NCI-H345 treated with DMSO at 0.1 percent for 48 hours (cell line): ENCODE results near the gene ATG7.

ENCODE experiments used
- DNase-seq: peaks from one replicate; lab custom pipeline; 2025; ENCODE audit not compliant: unreplicated experiment; lab: John Stamatoyannopoulos, UW

ATG7 gene, protein sequence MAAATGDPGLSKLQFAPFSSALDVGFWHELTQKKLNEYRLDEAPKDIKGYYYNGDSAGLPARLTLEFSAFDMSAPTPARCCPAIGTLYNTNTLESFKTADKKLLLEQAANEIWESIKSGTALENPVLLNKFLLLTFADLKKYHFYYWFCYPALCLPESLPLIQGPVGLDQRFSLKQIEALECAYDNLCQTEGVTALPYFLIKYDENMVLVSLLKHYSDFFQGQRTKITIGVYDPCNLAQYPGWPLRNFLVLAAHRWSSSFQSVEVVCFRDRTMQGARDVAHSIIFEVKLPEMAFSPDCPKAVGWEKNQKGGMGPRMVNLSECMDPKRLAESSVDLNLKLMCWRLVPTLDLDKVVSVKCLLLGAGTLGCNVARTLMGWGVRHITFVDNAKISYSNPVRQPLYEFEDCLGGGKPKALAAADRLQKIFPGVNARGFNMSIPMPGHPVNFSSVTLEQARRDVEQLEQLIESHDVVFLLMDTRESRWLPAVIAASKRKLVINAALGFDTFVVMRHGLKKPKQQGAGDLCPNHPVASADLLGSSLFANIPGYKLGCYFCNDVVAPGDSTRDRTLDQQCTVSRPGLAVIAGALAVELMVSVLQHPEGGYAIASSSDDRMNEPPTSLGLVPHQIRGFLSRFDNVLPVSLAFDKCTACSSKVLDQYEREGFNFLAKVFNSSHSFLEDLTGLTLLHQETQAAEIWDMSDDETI

DNA sequence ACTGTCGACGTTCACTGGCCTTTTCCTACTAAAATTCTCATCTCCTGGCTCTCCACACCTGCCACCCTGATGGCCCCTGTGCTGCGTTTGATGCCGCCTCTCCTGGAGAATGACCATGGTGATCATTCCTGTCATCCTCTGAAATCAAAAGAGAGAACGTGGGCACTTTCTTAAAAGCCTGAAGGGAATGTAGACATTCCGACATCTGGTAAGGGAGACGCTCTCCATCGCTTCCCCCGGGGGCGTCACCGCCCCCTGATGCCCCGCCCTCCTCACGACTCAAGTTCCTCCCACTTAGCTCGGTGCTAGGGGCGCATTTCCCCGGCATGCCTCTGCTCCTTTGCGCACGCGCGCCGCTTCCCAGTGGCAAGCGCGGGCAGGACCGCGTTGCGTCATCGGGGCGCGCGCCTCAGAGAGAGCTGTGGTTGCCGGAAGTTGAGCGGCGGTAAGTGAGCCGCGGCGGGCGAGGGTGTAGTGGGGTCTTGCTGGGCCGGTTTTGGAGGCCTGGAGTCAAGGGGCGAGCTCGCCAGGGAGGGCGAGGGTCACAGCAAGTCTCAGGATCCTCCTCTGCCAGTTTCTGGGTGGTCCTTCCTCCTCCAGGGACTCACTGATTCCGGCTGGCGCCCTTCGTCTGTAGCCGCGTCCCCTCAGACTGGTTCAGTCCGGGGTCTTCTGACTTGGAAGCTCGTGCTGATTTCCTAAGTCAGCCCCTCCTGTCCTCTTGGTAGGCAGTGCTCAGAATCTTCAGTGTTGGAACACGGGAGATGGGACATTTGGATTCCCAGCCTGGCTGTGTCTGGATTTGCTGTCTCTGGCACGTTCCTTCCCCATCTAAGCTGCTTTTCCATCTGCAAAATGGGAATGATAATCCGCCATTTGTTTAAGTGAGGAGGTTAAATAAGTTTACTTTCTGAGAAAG is at the start of gene ATG7:
Gene ATG7, plus strand, starts transcription at position 412 of the 919 bp plus-strand sequence. CDS start 26,299 bp downstream, outside the sequence.
- peak; percentile 80 for DNase-seq

DNA sequence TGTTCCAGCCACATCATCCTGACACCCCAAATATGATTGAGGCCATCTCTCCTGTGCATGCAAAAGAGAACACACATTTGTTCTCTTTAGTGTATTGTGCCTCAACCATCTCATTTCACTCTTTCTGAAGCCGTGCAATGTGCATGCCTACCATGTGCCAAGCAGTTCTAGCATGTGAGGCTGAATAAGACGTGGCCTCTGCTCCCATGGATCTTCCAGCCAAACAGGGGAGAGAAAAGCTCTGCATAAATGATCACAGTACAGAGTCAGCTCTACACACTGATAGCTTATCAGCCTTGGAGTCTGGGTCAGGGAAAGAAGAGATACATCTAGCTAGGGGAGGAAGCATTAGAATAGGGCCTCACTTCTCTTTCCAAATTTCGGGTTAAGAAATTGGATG is 48.2 kb upstream of the ATG7 start:
- DNase-seq: no peak

DNA sequence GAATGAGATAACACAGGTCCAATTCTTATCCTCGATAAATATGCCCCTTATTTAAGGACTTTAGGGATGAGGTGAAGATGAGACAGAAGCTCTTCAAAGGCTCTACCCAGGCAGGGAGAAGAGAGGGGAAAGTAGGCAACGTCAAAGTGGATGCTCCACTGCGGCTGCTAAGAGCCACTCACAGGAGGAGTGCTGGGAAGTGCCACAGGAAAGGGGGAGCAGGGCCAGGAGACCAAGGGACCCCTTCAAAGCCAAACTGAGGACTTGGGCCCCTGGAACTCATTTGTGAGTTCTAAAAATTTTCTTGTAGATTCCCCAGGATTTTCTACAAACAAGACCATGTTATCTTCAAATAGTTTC is 47.3 kb upstream of the ATG7 start:
- DNase-seq: no peak

DNA sequence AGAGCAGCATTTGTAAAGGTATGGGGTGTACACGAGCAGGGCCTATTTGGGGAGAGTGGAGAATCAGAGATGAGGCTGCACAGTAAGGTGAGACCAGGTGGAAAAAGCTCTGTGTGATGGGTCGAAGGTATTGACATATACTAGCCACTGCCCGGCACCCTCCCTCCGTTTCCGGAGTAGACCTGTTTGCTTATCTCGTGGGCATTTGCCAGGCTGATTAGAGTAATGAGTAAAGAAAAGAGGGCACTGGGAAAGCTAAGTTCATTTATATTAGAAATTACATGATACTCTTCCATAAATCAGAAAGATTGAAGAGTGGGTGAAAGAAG is 46.2 kb upstream of the ATG7 start:
- DNase-seq: no peak

DNA sequence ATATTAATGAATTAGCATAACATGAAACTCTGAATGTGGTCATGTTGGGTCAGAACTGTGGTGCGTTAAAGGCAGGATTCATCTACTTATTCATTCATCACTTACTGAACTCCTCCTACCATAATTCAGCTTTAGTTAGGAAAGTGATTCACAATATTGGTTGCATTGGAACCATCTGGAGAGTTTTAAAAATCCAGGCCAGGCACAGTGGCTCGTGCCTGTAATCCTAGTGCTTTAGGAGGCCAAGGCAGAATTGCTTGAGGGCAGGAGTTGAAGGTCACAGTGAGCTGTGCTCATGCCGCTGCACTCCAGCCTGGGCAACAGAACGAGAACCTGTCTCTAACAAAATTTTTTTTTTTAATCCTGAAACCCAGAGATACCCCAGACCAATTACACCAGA is 44.2 kb upstream of the ATG7 start:
- DNase-seq: no peak

DNA sequence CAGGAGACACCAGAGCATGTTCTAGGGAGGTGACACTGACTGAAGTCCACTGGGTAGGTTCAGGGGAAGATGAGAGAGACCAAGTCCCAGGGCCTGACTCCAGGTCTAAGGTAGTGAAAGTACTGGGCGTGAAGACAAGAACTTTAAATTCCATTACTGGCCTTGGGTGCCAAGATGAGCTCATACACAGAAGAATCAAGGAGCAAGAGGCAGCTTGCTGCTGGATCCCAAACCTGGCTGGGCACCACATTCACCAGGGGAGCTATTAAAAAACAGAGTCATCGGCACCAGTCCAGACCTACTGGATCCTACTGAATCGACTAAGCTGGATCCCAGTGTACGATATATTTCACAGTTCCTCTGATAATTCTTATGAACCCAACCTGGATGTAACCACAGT is 42.1 kb upstream of the ATG7 start:
- DNase-seq: no peak

DNA sequence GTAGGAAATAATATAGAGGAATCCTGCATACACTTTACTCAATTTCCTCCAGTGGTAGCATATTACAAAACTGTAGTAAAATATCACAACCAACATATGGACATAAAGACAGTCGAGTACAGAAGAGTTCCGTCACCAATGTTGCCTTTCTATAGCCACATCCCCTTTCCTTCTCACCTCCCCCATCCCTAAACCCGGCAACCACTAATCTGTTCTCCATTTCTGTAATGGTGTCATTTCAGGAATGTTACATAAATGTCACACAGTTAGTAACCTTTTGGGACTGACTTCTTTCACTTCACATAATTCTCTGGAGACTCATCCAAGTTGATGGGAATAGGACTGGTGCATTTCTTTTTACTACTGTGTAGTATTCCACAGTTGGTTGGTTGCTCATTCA is 41.4 kb upstream of the ATG7 start:
- no peak for DNase-seq

DNA sequence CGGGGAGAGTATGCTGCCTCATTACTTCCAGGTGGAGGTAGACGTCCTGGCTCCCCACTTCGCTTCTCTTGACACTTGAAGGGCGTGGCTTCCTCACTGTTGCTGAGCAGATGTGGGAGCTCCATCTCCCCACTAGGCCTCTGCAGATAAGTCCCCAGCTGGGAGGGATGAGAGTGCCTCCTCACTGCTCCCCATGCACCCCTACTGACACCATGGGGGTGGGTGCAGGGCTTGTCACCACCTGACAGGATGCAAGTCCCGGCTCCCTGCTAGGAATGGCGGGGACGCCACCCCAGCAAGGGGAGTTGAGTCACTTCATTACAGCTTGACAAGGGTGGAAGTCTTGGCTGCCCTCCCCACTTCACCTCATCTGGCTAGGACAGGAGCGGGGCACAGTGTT is 36.8 kb upstream of the ATG7 start:
- no peak for DNase-seq

DNA sequence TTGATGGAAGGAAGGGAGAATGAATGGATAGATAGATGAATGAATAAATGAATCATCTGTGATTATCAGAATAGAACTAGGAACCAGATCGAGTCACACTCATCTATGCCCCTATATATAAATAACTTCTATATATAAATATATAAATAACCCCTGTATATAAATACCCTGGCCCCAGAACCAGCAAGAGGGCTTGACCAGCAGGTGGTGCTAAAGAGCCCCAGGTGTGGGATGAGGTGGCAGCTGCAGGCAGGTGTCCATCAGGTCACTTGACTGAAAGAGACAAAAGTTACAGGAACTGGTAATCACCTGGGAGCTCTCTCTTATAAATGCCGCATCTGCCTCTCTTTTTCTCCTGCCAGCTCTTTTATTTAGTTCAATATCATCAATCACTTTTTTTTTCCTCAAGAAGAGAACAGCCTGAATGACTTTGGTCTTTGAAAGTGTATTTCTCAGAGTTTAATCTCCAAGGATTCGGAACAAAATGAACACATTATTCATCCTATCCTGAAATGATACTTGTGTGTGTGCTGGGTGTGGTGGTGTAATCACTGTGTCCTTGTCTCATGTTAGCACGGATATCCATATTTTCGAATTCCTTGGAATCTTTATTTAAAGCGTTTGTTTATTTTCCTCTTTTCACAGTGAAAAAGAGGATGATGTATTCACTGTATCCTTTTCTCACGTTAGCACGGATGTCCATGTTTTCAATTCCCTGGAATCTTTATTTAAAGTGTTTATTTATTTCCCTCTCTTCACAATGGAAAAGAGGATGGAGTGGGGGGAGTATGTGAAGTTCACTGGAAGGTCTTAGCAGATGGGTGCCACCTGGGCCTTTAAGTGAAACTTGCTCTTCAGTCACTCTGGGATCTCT is 35.4 kb upstream of the ATG7 start:
- peak; percentile 63 for DNase-seq

DNA sequence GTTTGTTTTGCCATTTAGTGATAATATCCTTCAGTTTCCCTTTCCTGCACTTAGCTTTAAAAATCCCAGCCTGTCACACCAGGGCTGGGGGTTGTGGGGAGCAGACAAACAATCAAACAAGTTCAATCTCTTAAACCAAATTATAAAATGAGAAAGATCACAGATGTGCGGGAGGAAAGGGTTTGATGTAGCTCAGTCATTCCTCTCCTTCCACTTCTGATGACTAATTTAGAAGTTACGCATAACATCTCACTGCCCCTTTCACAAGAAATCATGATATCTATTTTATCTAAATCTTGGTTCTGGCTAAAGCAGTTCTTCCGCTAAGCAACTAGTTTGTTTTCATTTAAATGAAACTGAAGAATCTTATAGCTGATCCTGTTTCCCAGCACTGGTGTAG is 34.1 kb upstream of the ATG7 start:
- no peak for DNase-seq

DNA sequence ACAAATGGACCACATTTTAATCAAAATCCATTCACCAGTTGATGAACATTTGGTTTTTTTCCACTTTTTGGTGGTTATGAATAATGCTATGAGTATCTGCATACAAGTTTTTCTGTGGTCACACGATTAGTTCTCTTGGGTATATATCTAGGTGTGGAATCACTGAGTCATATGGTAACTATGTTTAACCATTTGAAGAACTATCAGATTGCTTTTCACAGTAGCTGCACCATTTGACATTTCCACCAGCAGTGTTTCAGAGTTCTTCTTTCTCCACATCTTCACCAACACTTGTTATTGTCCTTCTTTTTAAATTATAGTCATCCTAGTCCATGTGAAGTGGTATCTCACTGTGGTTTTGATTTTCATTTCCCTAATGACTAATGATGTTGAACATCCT is 33.3 kb upstream of the ATG7 start:
- no peak for DNase-seq

DNA sequence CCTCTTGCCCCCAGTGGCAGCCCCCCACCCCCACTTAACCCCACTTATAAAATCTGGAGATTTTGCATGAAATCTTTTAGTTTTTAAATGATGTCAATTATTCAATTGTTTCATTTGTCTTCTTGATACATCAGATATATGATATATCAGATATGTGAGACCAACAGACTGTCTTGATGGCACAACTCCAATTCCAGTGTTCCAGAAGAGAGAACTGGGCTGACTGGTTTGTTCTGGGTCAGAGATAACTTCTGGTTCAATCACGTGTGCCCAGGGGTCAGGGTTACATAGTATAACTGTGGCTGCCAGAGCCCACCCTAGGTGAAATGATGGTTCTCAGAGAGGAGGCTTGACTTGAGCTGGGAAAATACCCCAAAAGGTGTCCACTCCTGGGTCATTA is 32.4 kb upstream of the ATG7 start:
- DNase-seq: no peak

DNA sequence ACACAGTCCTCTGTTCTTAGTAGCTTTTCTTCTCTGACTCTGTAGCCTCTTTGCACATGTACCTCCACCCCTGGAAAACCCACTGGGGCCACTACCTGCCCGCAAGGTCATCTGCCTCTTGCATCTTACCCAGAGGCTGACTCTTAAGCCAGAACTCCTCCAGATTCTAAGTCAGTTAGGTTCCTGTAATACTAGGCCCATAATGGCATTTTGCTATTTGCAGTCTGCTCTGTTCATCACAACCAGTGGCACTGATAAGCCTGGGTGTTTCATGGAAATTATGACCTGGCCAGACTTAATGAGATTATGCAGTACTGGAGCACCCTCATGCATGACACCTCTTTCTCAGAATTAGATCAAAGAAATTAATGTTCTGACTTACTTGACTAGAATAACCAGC is 31.7 kb upstream of the ATG7 start:
- no peak for DNase-seq

DNA sequence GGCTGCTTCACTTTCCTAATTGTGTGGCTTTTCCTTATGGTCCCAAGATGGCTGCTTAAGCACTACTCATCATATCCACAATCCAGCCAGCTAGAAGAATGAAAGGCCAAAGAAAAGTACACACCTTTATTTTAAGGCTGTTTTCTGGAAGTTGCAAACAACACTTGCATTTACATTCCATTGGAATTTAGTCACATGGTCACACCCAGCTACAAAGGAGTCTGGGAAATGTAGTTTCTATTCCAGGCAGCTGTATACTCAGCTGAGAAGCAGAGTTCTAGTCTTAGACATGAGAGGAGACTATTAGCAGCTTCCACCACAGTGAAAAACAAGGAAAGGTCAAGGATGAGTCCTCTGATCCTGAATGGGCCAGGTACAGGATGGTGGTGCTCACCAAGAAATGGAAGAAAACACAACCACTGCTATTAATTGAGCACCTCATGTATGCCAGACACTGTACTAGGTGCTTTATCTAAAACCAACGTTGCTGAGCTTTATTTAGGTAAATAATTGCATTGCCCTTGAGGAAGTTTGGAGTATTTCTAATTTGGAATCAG is 28.0 kb upstream of the ATG7 start:
- no peak for DNase-seq

DNA sequence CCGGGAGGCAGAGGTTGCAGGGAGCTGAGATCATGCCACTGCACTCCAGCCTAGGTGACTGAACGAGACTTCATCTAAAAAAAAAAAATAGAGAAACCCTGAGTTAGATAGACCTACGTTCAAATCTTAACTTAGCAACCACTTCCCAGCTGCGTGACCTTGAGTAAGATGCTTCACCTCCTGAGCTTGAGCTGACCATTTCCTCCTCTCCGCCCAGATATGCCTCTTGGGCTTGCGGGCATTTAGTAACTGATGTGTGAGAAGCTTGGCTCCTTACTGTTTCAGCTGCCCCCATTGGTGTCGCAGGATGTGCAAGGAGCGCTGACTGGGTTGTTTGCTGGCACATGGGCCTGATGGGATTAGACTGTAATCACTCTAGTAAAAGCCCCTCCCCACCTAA is 26.9 kb upstream of the ATG7 start:
- DNase-seq: no peak

DNA sequence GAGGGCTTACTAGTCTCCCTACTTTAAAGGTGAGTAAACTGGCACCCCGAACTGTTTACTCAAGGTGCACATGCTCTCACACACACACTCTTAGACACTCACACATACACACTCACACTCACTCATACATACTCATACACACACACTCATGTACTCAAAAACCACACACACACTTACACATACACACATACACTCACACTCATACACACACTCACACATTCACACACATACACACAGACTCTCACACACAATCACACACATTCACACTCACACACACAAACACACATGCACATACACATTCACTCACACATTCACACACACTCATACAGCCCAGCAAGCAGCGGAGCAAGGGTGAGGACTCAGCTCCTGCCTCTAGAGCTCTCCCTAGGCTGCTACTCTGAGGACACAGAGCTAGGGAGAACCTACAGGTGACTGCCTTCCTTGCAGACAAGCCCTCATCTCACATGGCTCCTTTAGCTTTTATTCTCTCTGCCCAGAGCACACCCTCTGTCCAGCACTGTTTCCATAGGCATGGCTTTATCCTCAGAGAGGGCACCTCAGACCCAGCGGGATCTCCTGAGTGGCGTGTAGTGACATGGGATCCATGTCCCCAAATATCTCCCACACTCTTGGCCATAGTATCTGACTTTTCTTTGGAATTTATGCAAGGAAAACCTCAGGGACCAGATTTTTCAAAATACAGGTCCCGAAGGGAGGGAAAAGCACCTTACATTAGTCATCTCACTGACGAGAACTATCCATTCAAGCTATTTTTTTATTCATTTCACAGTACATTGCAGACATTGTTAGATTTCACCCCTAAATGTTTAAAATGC is 26.2 kb upstream of the ATG7 start:
- no peak for DNase-seq

DNA sequence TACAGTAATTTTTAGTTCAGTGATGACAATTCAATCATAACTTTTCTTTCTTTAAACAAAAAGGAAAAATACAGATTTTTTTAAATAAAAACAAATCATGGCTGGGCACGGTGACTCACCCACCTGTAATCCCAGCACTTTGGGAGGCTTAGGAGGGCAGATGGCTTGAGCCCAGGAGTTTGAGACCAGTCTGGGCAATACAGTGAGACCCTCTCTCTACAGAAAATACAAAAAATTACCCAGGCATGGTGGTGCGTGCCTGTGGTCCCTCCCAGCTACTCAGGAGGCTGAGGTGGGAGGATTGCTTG is 25.6 kb upstream of the ATG7 start:
- DNase-seq: no peak

DNA sequence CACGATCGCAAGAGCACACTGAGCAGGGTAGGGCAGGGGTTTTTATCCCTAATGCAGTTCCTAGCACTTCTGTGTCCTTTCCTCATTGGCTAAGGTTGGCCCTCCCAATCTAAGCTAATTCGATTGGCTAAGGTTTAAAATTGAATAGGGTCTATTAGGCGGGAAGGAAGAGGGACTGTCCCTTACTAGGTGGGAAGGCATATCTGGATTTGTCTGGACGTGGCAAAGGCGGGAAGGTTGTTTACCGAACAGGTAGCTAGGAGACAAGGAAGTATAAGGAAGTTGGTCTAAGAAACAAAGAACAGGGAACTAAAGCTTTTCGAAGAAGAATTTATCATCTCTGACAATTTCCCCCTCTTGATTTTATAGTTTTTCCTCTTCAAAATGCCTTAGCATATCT is 24.8 kb upstream of the ATG7 start:
- DNase-seq: peak; percentile 98

DNA sequence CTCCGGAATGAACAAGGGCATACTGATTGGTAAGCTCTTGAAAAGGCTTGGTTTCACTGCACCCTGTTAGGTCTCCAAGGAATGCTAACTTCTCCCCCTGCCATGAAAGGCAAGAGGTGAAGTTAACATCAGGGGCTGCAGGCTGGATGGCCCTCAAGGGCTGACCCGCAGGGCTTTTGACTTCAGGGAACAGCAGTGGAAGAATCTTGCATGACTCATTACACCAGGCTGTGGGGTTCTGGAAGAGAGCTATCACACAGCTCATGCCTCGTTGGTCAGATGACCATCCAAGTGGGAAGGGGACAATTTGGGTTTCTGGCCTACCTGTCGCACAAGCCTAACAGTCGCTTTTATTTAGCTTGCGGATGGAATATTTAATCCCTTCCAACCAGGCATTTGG is 23.6 kb upstream of the ATG7 start:
- DNase-seq: no peak
